HEK293 (cell line): Measurements from ENCODE around the gene PRRC2C.

ENCODE experiments used
- ATF2 ChIP-seq: fragments of 450-650 bp; formaldehyde crosslinking; IDR thresholded peaks from 2 replicates; pipeline ENCODE4 v1.5.1; 2016; ENCODE audit warnings: missing biosample characterization, missing genetic modification characterization, low read depth
- BCL11A ChIP-seq: fragments of 450-650 bp; formaldehyde crosslinking; IDR thresholded peaks from 2 replicates; pipeline ENCODE4 v1.5.1; 2016; ENCODE audit warnings: low read depth, missing biosample characterization, missing genetic modification characterization
- CTCF ChIP-seq: fragments of 450-650 bp; formaldehyde crosslinking; IDR thresholded peaks from 2 replicates; pipeline ENCODE4 v1.5.1; 2016; ENCODE audit warnings: missing biosample characterization, missing genetic modification characterization
- KLF10 ChIP-seq: fragments of 450-650 bp; IDR thresholded peaks from 2 replicates; pipeline ENCODE4 v1.5.1; 2018; ENCODE audit warnings: missing biosample characterization, mild to moderate bottlenecking, missing genetic modification characterization
- KLF8 ChIP-seq: fragments of 450-650 bp; formaldehyde crosslinking; IDR thresholded peaks from 2 replicates; pipeline ENCODE4 v1.5.1; 2016; ENCODE audit warnings: missing biosample characterization, missing genetic modification characterization
- PRDM10 ChIP-seq: fragments of 450-650 bp; formaldehyde crosslinking; IDR thresholded peaks from 2 replicates; pipeline ENCODE4 v1.5.1; 2016; ENCODE audit warnings: missing biosample characterization, missing genetic modification characterization
- ZNF140 ChIP-seq: fragments of 450-650 bp; formaldehyde crosslinking; IDR thresholded peaks from 2 replicates; pipeline ENCODE4 v1.5.1; 2016; ENCODE audit warnings: missing biosample characterization, missing genetic modification characterization
- ZNF175 ChIP-seq: fragments of 450-650 bp; formaldehyde crosslinking; IDR thresholded peaks from 2 replicates; pipeline ENCODE4 v1.5.1; 2016; ENCODE audit warnings: missing biosample characterization, missing genetic modification characterization
- ZNF239 ChIP-seq: fragments of 450-650 bp; formaldehyde crosslinking; IDR thresholded peaks from 2 replicates; pipeline ENCODE4 v1.5.1; 2016; ENCODE audit warnings: missing biosample characterization, missing genetic modification characterization
- ZNF274 ChIP-seq, 2 experiments: fragments of 200-500 bp in 1 of 2; fragments of 450-650 bp in 1 of 2; sonication (Bioruptor generic) in 1 of 2; formaldehyde crosslinking in 1 of 2; IDR thresholded peaks; 2 replicates each; pipeline versions ENCODE4 v1.5.1 to v1.6.1; 2014 to 2016; ENCODE audit warnings: borderline replicate concordance in 1 of 2, inconsistent platforms in 1 of 2, low read length in 1 of 2, missing biosample characterization in 1 of 2, missing genetic modification characterization in 1 of 2
- ZNF394 ChIP-seq: fragments of 450-650 bp; formaldehyde crosslinking; IDR thresholded peaks from 2 replicates; pipeline ENCODE4 v1.5.1; 2016; ENCODE audit warnings: missing biosample characterization, missing genetic modification characterization, mild to moderate bottlenecking, moderate library complexity, borderline replicate concordance
- ZSCAN30 ChIP-seq: fragments of 450-650 bp; IDR thresholded peaks from 2 replicates; pipeline ENCODE4 v1.5.1; 2018; ENCODE audit warnings: missing biosample characterization, mild to moderate bottlenecking, missing genetic modification characterization, moderate library complexity

GRCh38 chr1:171588230-171588629, 102.9 kb downstream of the PRRC2C start:
- no peak for TF ChIP-seq CTCF (tag by site-specific recombination)
- TF ChIP-seq ZNF394 (tag by site-specific recombination) = no peak
- TF ChIP-seq ATF2 (tag by site-specific recombination) = no peak
- no peak for TF ChIP-seq ZNF274 (IDR thresholded peaks at IDR 0.05; ENCODE audit: low read length)
- no peak for TF ChIP-seq ZNF274 (tag by site-specific recombination; IDR thresholded peaks at IDR 0.05; ENCODE audit: borderline replicate concordance)
- TF ChIP-seq KLF10 = no peak
- no peak for TF ChIP-seq PRDM10 (tag by site-specific recombination)
- no peak for TF ChIP-seq KLF8 (tag by site-specific recombination)
- TF ChIP-seq BCL11A = no peak
- no peak for TF ChIP-seq ZSCAN30
- TF ChIP-seq ZNF175 = no peak
- TF ChIP-seq ZNF239 (tag by site-specific recombination) = no peak
- TF ChIP-seq ZNF140 (tag by site-specific recombination) = no peak
